Measurements from ENCODE around the gene SDK2.

GRCh38 chr17:73347351-73347750, 296.9 kb downstream of the SDK2 start:
- TF ChIP-seq, protein P1, sequence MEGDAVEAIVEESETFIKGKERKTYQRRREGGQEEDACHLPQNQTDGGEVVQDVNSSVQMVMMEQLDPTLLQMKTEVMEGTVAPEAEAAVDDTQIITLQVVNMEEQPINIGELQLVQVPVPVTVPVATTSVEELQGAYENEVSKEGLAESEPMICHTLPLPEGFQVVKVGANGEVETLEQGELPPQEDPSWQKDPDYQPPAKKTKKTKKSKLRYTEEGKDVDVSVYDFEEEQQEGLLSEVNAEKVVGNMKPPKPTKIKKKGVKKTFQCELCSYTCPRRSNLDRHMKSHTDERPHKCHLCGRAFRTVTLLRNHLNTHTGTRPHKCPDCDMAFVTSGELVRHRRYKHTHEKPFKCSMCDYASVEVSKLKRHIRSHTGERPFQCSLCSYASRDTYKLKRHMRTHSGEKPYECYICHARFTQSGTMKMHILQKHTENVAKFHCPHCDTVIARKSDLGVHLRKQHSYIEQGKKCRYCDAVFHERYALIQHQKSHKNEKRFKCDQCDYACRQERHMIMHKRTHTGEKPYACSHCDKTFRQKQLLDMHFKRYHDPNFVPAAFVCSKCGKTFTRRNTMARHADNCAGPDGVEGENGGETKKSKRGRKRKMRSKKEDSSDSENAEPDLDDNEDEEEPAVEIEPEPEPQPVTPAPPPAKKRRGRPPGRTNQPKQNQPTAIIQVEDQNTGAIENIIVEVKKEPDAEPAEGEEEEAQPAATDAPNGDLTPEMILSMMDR (conservative IDR thresholded peaks at IDR 0.05; ENCODE audit: low read depth in 2 of 2) = no peak
- TF ChIP-seq, protein P2, sequence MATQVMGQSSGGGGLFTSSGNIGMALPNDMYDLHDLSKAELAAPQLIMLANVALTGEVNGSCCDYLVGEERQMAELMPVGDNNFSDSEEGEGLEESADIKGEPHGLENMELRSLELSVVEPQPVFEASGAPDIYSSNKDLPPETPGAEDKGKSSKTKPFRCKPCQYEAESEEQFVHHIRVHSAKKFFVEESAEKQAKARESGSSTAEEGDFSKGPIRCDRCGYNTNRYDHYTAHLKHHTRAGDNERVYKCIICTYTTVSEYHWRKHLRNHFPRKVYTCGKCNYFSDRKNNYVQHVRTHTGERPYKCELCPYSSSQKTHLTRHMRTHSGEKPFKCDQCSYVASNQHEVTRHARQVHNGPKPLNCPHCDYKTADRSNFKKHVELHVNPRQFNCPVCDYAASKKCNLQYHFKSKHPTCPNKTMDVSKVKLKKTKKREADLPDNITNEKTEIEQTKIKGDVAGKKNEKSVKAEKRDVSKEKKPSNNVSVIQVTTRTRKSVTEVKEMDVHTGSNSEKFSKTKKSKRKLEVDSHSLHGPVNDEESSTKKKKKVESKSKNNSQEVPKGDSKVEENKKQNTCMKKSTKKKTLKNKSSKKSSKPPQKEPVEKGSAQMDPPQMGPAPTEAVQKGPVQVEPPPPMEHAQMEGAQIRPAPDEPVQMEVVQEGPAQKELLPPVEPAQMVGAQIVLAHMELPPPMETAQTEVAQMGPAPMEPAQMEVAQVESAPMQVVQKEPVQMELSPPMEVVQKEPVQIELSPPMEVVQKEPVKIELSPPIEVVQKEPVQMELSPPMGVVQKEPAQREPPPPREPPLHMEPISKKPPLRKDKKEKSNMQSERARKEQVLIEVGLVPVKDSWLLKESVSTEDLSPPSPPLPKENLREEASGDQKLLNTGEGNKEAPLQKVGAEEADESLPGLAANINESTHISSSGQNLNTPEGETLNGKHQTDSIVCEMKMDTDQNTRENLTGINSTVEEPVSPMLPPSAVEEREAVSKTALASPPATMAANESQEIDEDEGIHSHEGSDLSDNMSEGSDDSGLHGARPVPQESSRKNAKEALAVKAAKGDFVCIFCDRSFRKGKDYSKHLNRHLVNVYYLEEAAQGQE (IDR thresholded peaks at IDR 0.05; ENCODE audit: unreplicated experiment) = no peak
- TF ChIP-seq, protein P3, sequence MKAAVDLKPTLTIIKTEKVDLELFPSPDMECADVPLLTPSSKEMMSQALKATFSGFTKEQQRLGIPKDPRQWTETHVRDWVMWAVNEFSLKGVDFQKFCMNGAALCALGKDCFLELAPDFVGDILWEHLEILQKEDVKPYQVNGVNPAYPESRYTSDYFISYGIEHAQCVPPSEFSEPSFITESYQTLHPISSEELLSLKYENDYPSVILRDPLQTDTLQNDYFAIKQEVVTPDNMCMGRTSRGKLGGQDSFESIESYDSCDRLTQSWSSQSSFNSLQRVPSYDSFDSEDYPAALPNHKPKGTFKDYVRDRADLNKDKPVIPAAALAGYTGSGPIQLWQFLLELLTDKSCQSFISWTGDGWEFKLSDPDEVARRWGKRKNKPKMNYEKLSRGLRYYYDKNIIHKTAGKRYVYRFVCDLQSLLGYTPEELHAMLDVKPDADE (IDR thresholded peaks at IDR 0.05) = no peak
- TF ChIP-seq POLR2AphosphoS5 (IDR thresholded peaks at IDR 0.05; ENCODE audit: low read depth) = no peak
